GM19035 (cell line): ENCODE data around the gene PHLPP1.
"Not testable (repeated sequence)": the region's sequence is repeated elsewhere in the genome, so short reads cannot be mapped to it uniquely, and the experiment has no call there.

ENCODE experiments used
- ATAC-seq: cut with Tn5 transposase; IDR thresholded peaks from one replicate; pipeline ENCODE4 v1.9.1; 2021; ENCODE audit not compliant: unreplicated experiment

The PHLPP1 gene

GRCh38 chr18:62740650-62741049 is 25.3 kb downstream of the PHLPP1 start:
- ATAC-seq = not testable (repeated sequence)

GRCh38 chr18:62741118-62741566 is 25.8 kb downstream of the PHLPP1 start:
- no peak for ATAC-seq

- no peak for ATAC-seq
Measured at GRCh38 chr18:62741584-62741983, 26.2 kb downstream of the PHLPP1 start.

- peak; percentile 74 for ATAC-seq
Measured at GRCh38 chr18:62744076-62744968, 29.0 kb downstream of the PHLPP1 start.

- ATAC-seq = no peak
Measured at GRCh38 chr18:62745089-62745751, 29.9 kb downstream of the PHLPP1 start.

- ATAC-seq = no peak
Measured at GRCh38 chr18:62749389-62749788, 34.0 kb downstream of the PHLPP1 start.

- ATAC-seq = no peak
Measured at GRCh38 chr18:62751341-62751821, 36.0 kb downstream of the PHLPP1 start.

GRCh38 chr18:62751977-62752376 is 36.6 kb downstream of the PHLPP1 start:
- ATAC-seq = no peak

- no peak for ATAC-seq
Measured at GRCh38 chr18:62754026-62754425, 38.7 kb downstream of the PHLPP1 start.

GRCh38 chr18:62755454-62755853 is 40.1 kb downstream of the PHLPP1 start:
- no peak for ATAC-seq

- ATAC-seq = no peak
Measured at GRCh38 chr18:62755946-62756345, 40.6 kb downstream of the PHLPP1 start.

- no peak for ATAC-seq
Measured at GRCh38 chr18:62757399-62758010, 42.2 kb downstream of the PHLPP1 start.

- no peak for ATAC-seq
Measured at GRCh38 chr18:62758591-62758990, 43.2 kb downstream of the PHLPP1 start.

- no peak for ATAC-seq
Measured at GRCh38 chr18:62759704-62760402, 44.5 kb downstream of the PHLPP1 start.

GRCh38 chr18:62760403-62760734 is 45.0 kb downstream of the PHLPP1 start:
- no peak for ATAC-seq

- no peak for ATAC-seq
Measured at GRCh38 chr18:62763101-62763521, 47.8 kb downstream of the PHLPP1 start.

GRCh38 chr18:62766266-62766665 is 50.9 kb downstream of the PHLPP1 start:
- no peak for ATAC-seq

- no peak for ATAC-seq
Measured at GRCh38 chr18:62767321-62767720, 52.0 kb downstream of the PHLPP1 start.

GRCh38 chr18:62767836-62768557 is 52.7 kb downstream of the PHLPP1 start:
- no peak for ATAC-seq

- ATAC-seq = no peak
Measured at GRCh38 chr18:62768558-62768943, 53.2 kb downstream of the PHLPP1 start.
